ENCODE measurements around the gene TULP4. TPM values are rescaled to one million over a fixed set of nuclear protein-coding genes. Genes with fewer than 3 reads are reported as not detected.
"Not testable (repeated sequence)": the region's sequence is repeated elsewhere in the genome, so short reads cannot be mapped to it uniquely, and the experiment has no call there.

The TULP4 gene
- total RNA-seq, 2 donors from 2014 or later, result 123 to 159 TPM

GRCh38 chr6:158292016-158292415, 20.2 kb upstream of the TULP4 start:
- DNase-seq (no peak), ATAC-seq (no peak)
- intact Hi-C loops (cut with DNase I), result no loop called here

- ATAC-seq (no peak), DNase-seq (no peak)
- intact Hi-C loops (cut with DNase I), result no loop called here
These were observed 19.1 kb upstream of the TULP4 start for GRCh38 chr6:158293122-158293521.

GRCh38 chr6:158295976-158296853, 16.1 kb upstream of the TULP4 start:
- intact Hi-C loops (cut with DNase I); DNase-seq; ATAC-seq: not testable (repeated sequence)

DNA sequence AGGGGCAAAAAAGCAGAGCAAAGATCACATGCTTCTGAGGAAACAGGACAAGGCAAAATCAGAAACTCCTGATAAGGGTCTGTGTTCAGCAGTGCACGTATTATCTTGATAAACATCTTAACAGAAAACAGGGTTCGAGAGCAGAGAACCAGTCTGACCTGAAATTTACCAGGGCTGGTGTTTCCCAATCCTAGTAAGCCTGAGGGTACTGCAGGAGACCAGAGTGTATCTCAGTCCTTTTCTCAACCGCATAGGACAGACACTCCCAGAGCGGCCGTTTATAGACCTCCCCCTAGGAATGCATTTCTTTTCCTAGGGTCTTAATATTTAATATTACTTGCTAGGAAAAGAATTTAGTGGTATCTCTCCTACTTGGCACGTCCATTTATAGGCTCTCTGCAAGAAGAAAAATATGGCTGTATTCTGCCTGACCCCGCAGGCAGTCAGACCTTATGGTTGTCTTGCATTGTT, 15.4 kb upstream of the TULP4 start:
- ATAC-seq; DNase-seq; intact Hi-C loops (cut with DNase I): not testable (repeated sequence)

GRCh38 chr6:158297657-158298056, 14.6 kb upstream of the TULP4 start:
- DNase-seq; intact Hi-C loops (cut with DNase I); ATAC-seq: not testable (repeated sequence)

DNA sequence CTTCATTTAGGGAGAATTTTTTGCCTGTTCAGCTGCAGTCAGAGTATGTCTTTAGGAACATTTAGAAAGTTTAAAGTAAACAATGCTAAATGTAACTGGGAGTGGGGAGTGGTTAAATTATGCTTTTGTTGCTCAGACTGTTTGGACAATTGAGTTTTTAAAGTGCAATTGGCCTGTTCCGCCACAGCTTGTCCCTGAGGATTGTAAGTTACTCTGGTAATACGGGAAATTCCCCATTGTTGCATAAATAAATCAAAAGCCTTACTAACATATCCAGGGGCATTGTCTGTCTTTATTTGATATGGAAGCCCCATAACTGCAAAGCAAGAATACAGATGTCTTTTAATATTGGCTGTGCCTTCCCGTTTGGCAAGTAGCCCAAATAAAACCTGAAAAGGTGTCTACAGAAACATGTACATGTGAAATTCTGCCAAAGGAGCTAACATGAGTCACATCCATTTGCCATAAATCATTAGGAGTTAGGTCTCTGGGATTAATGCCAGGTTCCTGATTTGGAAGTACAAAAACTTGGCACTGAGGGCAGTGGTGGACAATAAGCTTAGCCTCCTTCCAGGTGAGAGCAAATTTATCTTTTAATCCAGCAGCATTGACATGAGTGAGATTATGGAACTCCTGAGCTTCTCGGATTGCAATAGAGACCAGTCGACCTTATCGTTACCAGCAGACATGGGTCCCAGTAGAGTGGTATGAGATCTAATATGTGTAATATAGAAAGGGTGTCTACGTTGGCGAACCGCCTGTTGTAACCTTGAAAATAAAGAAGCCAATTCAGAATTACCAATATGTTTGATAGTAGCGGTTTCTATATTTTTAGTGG, 11.7 kb upstream of the TULP4 start:
- ATAC-seq; DNase-seq; intact Hi-C loops (cut with DNase I): not testable (repeated sequence)

- not testable (repeated sequence) for ATAC-seq
These were observed 10.7 kb upstream of the TULP4 start for GRCh38 chr6:158301561-158301960.

GRCh38 chr6:158302195-158302796, 10.0 kb upstream of the TULP4 start:
- ATAC-seq; DNase-seq; intact Hi-C loops (cut with DNase I): not testable (repeated sequence)

More at GRCh38 chr6:158301561-158301960, 10.7 kb upstream of the TULP4 start:
- DNase-seq; intact Hi-C loops (cut with DNase I): not testable (repeated sequence)

DNA sequence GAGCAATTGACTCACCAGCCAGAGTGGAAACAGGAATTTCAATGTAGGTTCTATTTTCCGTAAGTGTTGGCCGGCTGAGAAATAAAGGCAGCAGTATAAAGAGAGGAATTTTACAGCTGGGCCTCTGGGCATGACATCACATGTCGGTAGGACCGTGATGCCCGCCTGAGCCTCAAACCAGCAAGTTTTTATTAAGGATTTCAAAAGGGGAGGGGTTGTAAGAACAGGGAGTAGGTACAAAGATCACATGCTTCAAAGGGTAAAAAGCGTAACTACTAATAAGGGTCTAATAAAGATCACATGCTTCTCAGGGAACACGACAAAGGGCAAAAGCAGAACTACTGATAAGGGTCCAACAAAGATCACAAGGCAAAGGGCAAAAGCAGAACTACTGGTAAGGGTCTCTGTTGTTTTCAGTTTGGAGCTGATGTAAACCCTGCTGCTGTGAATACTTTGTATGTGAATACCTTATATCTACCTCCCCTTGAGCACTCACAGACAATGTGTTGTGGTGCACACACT, 9.0 kb upstream of the TULP4 start:
- ATAC-seq, result no peak
- intact Hi-C loops (cut with DNase I), result no loop called here

DNA sequence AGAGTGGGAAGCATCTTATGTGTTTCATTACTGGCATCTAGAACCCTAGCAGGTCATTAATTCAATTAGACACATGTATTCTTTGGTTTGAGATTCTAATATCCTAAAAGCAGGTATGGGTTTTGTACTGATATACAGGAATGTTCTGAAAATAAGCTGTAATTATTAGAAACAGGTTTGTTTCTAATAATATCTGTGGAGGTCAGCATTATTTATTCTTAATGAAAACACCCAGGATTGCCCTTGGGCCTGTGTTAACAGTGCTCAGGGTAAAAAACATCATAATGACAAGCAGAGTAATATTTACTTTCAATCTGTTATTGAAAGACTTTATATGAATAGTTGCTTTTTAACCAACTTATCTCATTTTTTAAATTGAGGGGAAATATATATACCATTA, 8.0 kb upstream of the TULP4 start:
- intact Hi-C loops (cut with DNase I), result no loop called here
- no peak for DNase-seq
- ATAC-seq, result no peak

More for the DNA sequence above, 9.0 kb upstream of the TULP4 start:
- no peak for DNase-seq

DNA sequence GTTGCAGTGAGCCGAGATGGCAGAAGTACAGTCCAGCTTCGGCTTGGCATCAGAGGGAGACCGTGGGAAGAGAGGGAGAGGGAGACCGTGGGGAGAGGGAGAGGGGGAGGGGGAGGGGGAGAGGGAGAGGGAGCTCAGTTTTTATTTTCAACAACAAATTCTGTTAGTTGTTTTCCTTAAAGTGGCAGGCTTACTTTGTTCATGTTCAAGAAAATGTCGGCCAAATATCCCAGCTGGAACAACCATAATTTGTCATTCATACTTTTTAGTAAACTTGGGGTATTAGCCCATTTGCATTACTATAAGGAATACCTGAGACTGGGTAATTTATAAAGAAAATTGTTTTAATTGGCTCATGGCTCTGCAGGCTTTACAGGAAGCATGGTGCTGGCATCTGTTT, 2.5 kb upstream of the TULP4 start:
- ATAC-seq, result no peak
- intact Hi-C loops (cut with DNase I), result no loop called here
- DNase-seq, result no peak

GRCh38 chr6:158311193-158311592, 1.1 kb upstream of the TULP4 start:
- DNase-seq (no peak), ATAC-seq (peak in 1 of 2 donors; percentile 77)
- intact Hi-C loops (cut with DNase I), result no loop called here

DNA sequence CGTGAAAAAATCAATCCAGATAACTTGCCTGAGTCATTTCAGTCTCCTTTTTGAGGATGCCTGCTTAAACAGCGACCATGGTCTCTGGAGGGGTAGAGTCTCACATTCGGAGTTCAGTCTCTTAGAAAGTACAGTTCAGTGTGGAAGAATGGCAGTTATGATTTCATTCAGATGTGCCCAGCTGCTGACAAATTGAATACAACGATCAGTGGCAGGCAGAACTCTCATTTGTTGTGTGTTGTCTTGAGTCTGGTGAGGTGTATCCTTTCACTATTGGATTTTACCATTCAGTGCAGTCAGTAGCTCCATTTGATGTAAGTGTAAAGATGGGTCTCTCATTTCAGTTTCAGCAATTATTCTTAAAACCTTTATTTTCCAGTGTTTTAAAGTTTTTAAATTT, 639 bp upstream of the TULP4 start:
- no peak for DNase-seq
- peak in 1 of 2 donors; percentile 36 for ATAC-seq
- intact Hi-C loops (cut with DNase I), result no loop called here

DNA sequence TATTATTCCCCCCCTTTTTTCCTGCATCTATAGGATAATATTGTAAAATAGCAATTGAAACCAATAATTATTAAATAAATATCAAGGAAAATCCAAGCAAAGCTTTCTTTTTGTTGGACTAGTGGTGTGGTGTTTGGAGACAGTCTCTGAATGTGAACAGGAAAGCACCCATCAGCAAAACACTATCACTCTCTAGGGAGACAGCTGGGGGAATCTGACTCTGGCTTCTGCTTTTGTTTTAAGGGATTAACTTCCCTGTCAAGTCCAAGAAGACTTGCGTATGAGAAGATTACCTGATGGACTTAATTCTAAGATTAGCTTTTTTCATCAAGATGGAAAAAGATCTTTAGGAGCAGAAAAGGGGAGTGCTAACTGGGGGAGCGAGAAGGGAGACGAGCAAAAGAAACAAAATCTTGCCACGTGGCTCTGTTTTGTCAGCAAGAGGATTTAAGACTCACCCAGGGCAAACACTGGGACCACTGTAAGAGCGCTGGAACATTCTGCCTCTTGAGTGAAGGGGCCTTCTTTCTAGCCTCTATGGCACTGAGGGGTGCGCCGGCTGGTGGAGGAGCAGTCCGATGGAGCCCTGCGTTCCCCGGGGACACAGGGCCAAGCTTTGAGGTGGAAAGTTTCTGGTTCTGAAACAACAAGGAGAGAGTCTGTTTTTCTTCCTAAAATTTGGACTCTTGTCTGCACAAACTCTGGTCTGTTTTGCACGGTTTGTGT, 570 bp downstream of the TULP4 start:
- DNase-seq (no peak), ATAC-seq (no peak)
- intact Hi-C loops (cut with DNase I), result no loop called here

- DNase-seq, result peak; percentile 31
- ATAC-seq, result no peak
- intact Hi-C loops (cut with DNase I), result no loop called here
These were observed 1.7 kb downstream of the TULP4 start for GRCh38 chr6:158313989-158314388.

- ATAC-seq, result no peak
- no peak for DNase-seq
- intact Hi-C loops (cut with DNase I), result no loop called here
These were observed 2.5 kb downstream of the TULP4 start for GRCh38 chr6:158314737-158315136.

- intact Hi-C loops (cut with DNase I), result no loop called here
- ATAC-seq, result no peak
- DNase-seq, result no peak
These were observed 3.8 kb downstream of the TULP4 start for GRCh38 chr6:158316022-158316421.

- DNase-seq (no peak), ATAC-seq (peak in 1 of 2 donors; percentile 58)
- intact Hi-C loops (cut with DNase I), result no loop called here
These were observed 9.7 kb downstream of the TULP4 start for GRCh38 chr6:158321960-158322359.

GRCh38 chr6:158322400-158322723, 10.1 kb downstream of the TULP4 start:
- DNase-seq (no peak), ATAC-seq (no peak)

More at GRCh38 chr6:158322400-158322723, 10.1 kb downstream of the TULP4 start:
- intact Hi-C loops (cut with DNase I), result no loop called here

All from left cardiac atrium (tissue), 4 donors.